Measurements from ENCODE around the gene NCKAP5. TPM values are rescaled to one million over a fixed set of nuclear protein-coding genes. Genes with fewer than 3 reads are reported as not detected.
A peak's percentile ranks its signal among the peaks of the same experiment; 100 is the strongest.

NCKAP5 gene
- polyA plus RNA-seq, 2 of the 4 experiments (the other 2 are of a cell fraction): 3.0 to 4.1 TPM

GRCh38 chr2:132824716-132825115 lies 743.5 kb downstream of the NCKAP5 start:
- no peaks in the 10 kb centered on the region for H3K4me1 ChIP-seq
- POLR2A ChIA-PET: no interaction called here
- ATAC-seq (no peak), FAIRE-seq (no peak), DNase-seq (ENCODE audit: low read depth in 1 of 2, low spot score in 1 of 2) (peak in 1 of 2 experiments; percentile 3)
- H3K4me3 ChIP-seq: no peak overlapping the region
- no peaks in the 10 kb centered on the region for H3K9me3 ChIP-seq
- CTCF ChIA-PET: no interaction called here
- no peak overlapping the region for H3K27ac ChIP-seq
- no peak for TF ChIP-seq FOSL2 (IDR thresholded peaks at IDR 0.05)
- peak; percentile 29; the same call in 1 of the 2 replicates for TF ChIP-seq FOSL2 (CRISPR knock-in tag; IDR thresholded peaks at IDR 0.05)
- TF ChIP-seq HOXB5 (CRISPR knock-in tag; IDR thresholded peaks at IDR 0.05): no peak
- H3K4me2 ChIP-seq: no peak overlapping the region

DNA sequence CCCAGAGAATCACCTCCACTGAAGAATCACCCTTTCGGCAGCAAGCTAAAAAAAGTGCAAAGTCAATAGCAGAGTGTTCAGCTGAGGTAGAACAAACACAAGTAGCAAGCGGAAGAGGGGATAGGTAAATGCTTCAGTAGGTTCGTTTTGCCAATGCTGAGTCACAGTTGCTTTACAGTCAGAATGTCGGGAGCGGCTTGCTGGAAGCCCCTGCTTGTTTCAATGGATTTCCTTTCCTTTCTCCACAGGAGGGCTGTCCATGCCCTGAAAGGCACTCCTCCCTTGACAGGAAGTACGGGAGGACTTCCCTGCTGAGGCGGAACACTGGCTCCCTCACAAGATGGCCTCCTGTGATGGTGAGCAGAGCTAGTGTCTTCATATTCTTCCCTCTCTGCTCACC lies 752.0 kb downstream of the NCKAP5 start:
- Histone ChIP-seq H3K4me1 (peaks cover 9% of the 10 kb centered on the region; the same call in 1 of the 3 replicates), H3K27ac (peak overlapping the region in 1 of 2 experiments; percentile 64; a peak in 3 of 6 replicates), H3K4me2 (peak overlapping the region; percentile 21), H3K9me3 (no peaks in the 10 kb centered on the region), H3K4me3 (no peak overlapping the region)
- POLR2A ChIA-PET: no interaction called here
- DNase-seq (ENCODE audit: low read depth in 1 of 2, low spot score in 1 of 2) (peak in 1 of 2 experiments; percentile 25), ATAC-seq (no peak; a peak in 1 of 6 replicates), FAIRE-seq (no peak)
- WGBS (ENCODE audit: missing lambda C conversion rate): 53% methylated on average over 7 of the region's 7 CpGs
- TF ChIP-seq HEYL (CRISPR knock-in tag; IDR thresholded peaks at IDR 0.05) (no peak), MAFK (IDR thresholded peaks at IDR 0.05; ENCODE audit: partially characterized antibody) (peak; percentile 30)
- CTCF ChIA-PET: interaction anchor here (1.2 kb wide), 1 partner anchor 14 kb away, joined by 3 read pairs; no protein-coding TSS in a partner anchor

DNA sequence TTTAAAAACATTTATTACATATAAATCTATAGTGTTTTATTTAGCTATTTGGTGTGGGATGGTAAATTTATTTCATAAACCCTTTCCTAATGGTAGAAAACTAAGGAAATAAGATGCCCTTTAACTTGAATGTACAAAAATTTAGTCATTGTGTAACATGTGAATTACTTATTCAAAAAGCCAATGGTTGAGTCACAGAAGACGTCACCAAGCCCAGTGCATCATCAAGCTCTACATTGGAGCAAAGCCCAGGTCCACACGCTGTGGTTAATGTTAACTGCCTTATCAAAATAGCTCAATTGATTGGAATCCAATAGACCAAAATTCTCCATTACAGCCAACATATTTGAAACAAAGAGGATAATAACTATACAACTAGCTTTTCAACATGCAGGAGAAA lies 752.7 kb downstream of the NCKAP5 start:
- ATAC-seq (peak; percentile 39; a peak in 1 of 6 replicates), DNase-seq (ENCODE audit: low read depth in 1 of 2, low spot score in 1 of 2) (peak in 1 of 2 experiments; percentile 25), FAIRE-seq (no peak)
- peak overlapping the region; percentile 21 for H3K4me2 ChIP-seq
- ChIA-PET CTCF (interaction anchor here (1.2 kb wide), 1 partner anchor 13 kb away, joined by 3 read pairs; no protein-coding TSS in a partner anchor), POLR2A (no interaction called here)
- H3K27ac ChIP-seq: peak overlapping the region in 1 of 2 experiments; percentile 64; a peak in 3 of 6 replicates
- H3K4me3 ChIP-seq: no peak overlapping the region
- 0 out of 3 replicates have a peak, but pooled peaks cover 2% of the 10 kb centered on the region for H3K9me3 ChIP-seq
- WGBS (ENCODE audit: missing lambda C conversion rate): 18% methylated on average over 2 of the region's 2 CpGs
- TF ChIP-seq CHD2 (IDR thresholded peaks at IDR 0.05; ENCODE audit: low read length, partially characterized antibody): no peak
- TF ChIP-seq POLR2AphosphoS2 (conservative IDR thresholded peaks at IDR 0.05; ENCODE audit: low read length): no peak
- no peak for TF ChIP-seq ZSCAN20 (CRISPR knock-in tag; IDR thresholded peaks at IDR 0.05)
- TF ChIP-seq BHLHE40 (IDR thresholded peaks at IDR 0.05; ENCODE audit: low read depth, low read length): no peak
- no peak for TF ChIP-seq POLR2A (IDR thresholded peaks at IDR 0.05; ENCODE audit: low read length)
- no peak for TF ChIP-seq EHF (CRISPR knock-in tag; IDR thresholded peaks at IDR 0.05)
- TF ChIP-seq, protein P1, sequence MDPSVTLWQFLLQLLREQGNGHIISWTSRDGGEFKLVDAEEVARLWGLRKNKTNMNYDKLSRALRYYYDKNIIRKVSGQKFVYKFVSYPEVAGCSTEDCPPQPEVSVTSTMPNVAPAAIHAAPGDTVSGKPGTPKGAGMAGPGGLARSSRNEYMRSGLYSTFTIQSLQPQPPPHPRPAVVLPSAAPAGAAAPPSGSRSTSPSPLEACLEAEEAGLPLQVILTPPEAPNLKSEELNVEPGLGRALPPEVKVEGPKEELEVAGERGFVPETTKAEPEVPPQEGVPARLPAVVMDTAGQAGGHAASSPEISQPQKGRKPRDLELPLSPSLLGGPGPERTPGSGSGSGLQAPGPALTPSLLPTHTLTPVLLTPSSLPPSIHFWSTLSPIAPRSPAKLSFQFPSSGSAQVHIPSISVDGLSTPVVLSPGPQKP (IDR thresholded peaks at IDR 0.05; ENCODE audit: low read depth, low read length): no peak
- no peak for TF ChIP-seq MAFK (IDR thresholded peaks at IDR 0.05; ENCODE audit: partially characterized antibody)
- TF ChIP-seq EP300 (IDR thresholded peaks at IDR 0.05): no peak
- no peak for TF ChIP-seq JUNB (IDR thresholded peaks at IDR 0.05)
- no peak for TF ChIP-seq HMGXB4 (CRISPR knock-in tag; IDR thresholded peaks at IDR 0.05; ENCODE audit: borderline replicate concordance)
- H3K4me1 ChIP-seq: peaks cover 9% of the 10 kb centered on the region; the same call in 1 of the 3 replicates

DNA sequence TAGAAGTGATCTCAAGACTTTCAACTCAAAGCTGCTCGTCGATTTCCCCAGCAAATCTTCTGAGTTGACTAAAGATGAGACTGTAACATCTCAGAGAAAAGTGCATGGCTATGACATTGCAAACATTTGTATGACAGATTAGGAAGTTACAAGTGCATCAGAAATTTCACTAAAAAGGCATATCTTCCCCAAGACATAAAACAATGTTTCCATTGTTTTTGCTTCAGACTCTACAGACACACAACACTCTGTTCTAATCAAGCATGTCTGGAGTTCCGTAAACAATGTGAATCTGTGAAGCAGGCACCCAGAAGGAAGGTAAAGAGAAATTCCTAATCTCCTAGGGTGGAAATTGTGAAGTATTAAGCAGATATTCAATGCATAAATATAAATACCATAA lies 753.6 kb downstream of the NCKAP5 start:
- WGBS (ENCODE audit: missing lambda C conversion rate): 65% methylated on average over 3 of the region's 3 CpGs
- no peak for DNase-seq (ENCODE audit: low read depth in 1 of 2, low spot score in 1 of 2)
- no peak for ATAC-seq
- ChIA-PET CTCF (no interaction called here), POLR2A (no interaction called here)
- 0 out of 3 replicates have a peak, but pooled peaks cover 3% of the 10 kb centered on the region for H3K9me3 ChIP-seq
- no peak overlapping the region for H3K4me3 ChIP-seq
- no peak overlapping the region for H3K4me2 ChIP-seq
- TF ChIP-seq, protein P1 (IDR thresholded peaks at IDR 0.05; ENCODE audit: low read depth, low read length): no peak
- TF ChIP-seq NFE2L2 (conservative IDR thresholded peaks at IDR 0.05; ENCODE audit: low read length) (no peak), HOXB13 (CRISPR knock-in tag; IDR thresholded peaks at IDR 0.05; ENCODE audit: low read depth) (no peak), MAFK (IDR thresholded peaks at IDR 0.05; ENCODE audit: partially characterized antibody) (no peak), HOXA7 (CRISPR knock-in tag; IDR thresholded peaks at IDR 0.05) (no peak), ZSCAN20 (CRISPR knock-in tag; IDR thresholded peaks at IDR 0.05) (no peak), USF2 (IDR thresholded peaks at IDR 0.05) (no peak), POLR2A (IDR thresholded peaks at IDR 0.05; ENCODE audit: low read length) (no peak), HOXB5 (CRISPR knock-in tag; IDR thresholded peaks at IDR 0.05) (no peak)
- peaks cover 9% of the 10 kb centered on the region; the same call in 1 of the 3 replicates for H3K4me1 ChIP-seq
- FAIRE-seq: no peak
- H3K27ac ChIP-seq: no peak overlapping the region

All from A549 (cell line).